ENCODE measurements around the gene SLC26A4.

SLC26A4 gene

GRCh38 chr7:107726356-107727130 is 65.9 kb downstream of the SLC26A4 start:
- Histone ChIP-seq H3K4me1 (ENCODE audit: insufficient read depth, low read length) (no peaks in the 10 kb centered on the region), H3K27ac (ENCODE audit: low read length) (no peak overlapping the region), H3K4me3 (ENCODE audit: low read length) (no peak overlapping the region), H3K9ac (ENCODE audit: low read depth, low read length) (no peak overlapping the region), H3K9me3 (ENCODE audit: insufficient read depth, low read depth, low read length) (no peaks in the 10 kb centered on the region), H3K36me3 (ENCODE audit: insufficient read depth, low read depth, low read length) (no peaks in the 10 kb centered on the region), H3K27me3 (ENCODE audit: insufficient read depth, low read length) (peaks cover 7% of the 10 kb centered on the region; the same call in 1 of the 2 replicates)

DNA sequence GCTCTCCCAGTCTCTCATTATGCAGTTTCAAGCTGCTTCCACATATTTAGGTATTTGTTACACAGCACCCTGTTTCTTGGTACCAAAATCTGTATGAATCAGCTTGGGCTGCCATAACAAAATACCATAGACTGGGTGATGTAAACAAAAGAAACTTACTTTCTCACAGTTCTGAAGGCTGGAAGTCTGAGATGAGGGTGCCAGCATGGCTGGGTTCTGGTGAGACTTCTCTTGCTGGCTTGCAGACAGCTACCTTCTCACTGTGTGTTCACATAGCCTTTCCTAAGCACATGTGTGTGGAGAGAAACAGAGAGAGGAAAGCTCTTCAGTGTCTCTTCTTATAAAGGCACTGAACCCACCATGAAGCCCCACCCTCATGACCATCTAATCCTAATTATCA is 67.6 kb downstream of the SLC26A4 start:
- Histone ChIP-seq H3K4me1 (ENCODE audit: insufficient read depth, low read length) (no peaks in the 10 kb centered on the region), H3K27me3 (ENCODE audit: insufficient read depth, low read length) (peaks cover 7% of the 10 kb centered on the region; the same call in 1 of the 2 replicates), H3K9me3 (ENCODE audit: insufficient read depth, low read depth, low read length) (0 out of 2 replicates have a peak, but pooled peaks cover under 1% of the 10 kb centered on the region), H3K27ac (ENCODE audit: low read length) (no peak overlapping the region), H3K36me3 (ENCODE audit: insufficient read depth, low read depth, low read length) (no peaks in the 10 kb centered on the region), H3K9ac (ENCODE audit: low read depth, low read length) (no peak overlapping the region), H3K4me3 (ENCODE audit: low read length) (no peak overlapping the region)

GRCh38 chr7:107742678-107743566 is 82.3 kb downstream of the SLC26A4 start:
- H3K9me3 ChIP-seq (ENCODE audit: insufficient read depth, low read depth, low read length) = no peaks in the 10 kb centered on the region
- peak overlapping the region; percentile 96 for H3K4me3 ChIP-seq (ENCODE audit: low read length)
- peaks cover 17% of the 10 kb centered on the region for H3K4me1 ChIP-seq (ENCODE audit: insufficient read depth, low read length)
- H3K9ac ChIP-seq (ENCODE audit: low read depth, low read length) = peak overlapping the region; percentile 89; the same call in 1 of the 2 replicates
- H3K27me3 ChIP-seq (ENCODE audit: insufficient read depth, low read length) = 0 out of 2 replicates have a peak, but pooled peaks cover 6% of the 10 kb centered on the region
- H3K27ac ChIP-seq (ENCODE audit: low read length) = peak overlapping the region; percentile 65
- no peaks in the 10 kb centered on the region for H3K36me3 ChIP-seq (ENCODE audit: insufficient read depth, low read depth, low read length)

GRCh38 chr7:107743567-107744344 is 83.1 kb downstream of the SLC26A4 start, which contains the start of gene CBLL1:
TSS of gene CBLL1 (plus strand) at chr7:107744142. CDS start at chr7:107744164, 22 bp downstream.
- H3K4me1 ChIP-seq (ENCODE audit: insufficient read depth, low read length) = peaks cover 17% of the 10 kb centered on the region
- H3K27me3 ChIP-seq (ENCODE audit: insufficient read depth, low read length) = 0 out of 2 replicates have a peak, but pooled peaks cover 6% of the 10 kb centered on the region
- peaks cover 2% of the 10 kb centered on the region; the same call in 1 of the 2 replicates for H3K36me3 ChIP-seq (ENCODE audit: insufficient read depth, low read depth, low read length)
- H3K9me3 ChIP-seq (ENCODE audit: insufficient read depth, low read depth, low read length) = no peaks in the 10 kb centered on the region
- peak within 1 kb of the TSS; percentile 89 for H3K9ac ChIP-seq (ENCODE audit: low read depth, low read length)
- H3K27ac ChIP-seq (ENCODE audit: low read length) = peak within 1 kb of the TSS; percentile 87
- H3K4me3 ChIP-seq (ENCODE audit: low read length) = peak within 1 kb of the TSS; percentile 96

GRCh38 chr7:107744345-107744750 is 83.7 kb downstream of the SLC26A4 start:
- no peaks in the 10 kb centered on the region for H3K9me3 ChIP-seq (ENCODE audit: insufficient read depth, low read depth, low read length)
- H3K27ac ChIP-seq (ENCODE audit: low read length) = peak overlapping the region; percentile 10
- H3K36me3 ChIP-seq (ENCODE audit: insufficient read depth, low read depth, low read length) = peaks cover 7% of the 10 kb centered on the region
- H3K9ac ChIP-seq (ENCODE audit: low read depth, low read length) = peak overlapping the region; percentile 89
- H3K4me3 ChIP-seq (ENCODE audit: low read length) = peak overlapping the region; percentile 96
- peaks cover 17% of the 10 kb centered on the region for H3K4me1 ChIP-seq (ENCODE audit: insufficient read depth, low read length)
- 0 out of 2 replicates have a peak, but pooled peaks cover 6% of the 10 kb centered on the region for H3K27me3 ChIP-seq (ENCODE audit: insufficient read depth, low read length)

DNA sequence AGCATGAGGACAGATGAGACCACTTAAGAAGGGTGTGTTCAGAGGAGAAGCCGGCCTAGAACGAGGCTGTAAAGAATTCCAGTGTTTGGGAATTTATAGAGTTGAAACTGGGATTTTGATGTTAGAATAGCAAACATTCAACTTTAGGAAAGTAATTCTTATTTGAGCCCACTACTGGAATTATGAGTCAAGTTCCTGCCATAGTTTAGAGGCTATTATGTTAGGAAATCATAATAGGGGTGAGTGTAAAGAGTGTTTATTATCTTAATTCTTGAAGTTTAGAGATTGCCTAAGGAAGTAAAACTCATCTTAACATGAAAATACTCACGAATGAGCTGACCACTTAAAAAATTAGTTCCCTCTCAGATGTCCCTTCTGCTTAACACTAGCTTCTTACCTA is 85.4 kb downstream of the SLC26A4 start:
- peaks cover 17% of the 10 kb centered on the region for H3K4me1 ChIP-seq (ENCODE audit: insufficient read depth, low read length)
- H3K27me3 ChIP-seq (ENCODE audit: insufficient read depth, low read length) = no peaks in the 10 kb centered on the region
- no peaks in the 10 kb centered on the region for H3K9me3 ChIP-seq (ENCODE audit: insufficient read depth, low read depth, low read length)
- peaks cover 21% of the 10 kb centered on the region for H3K36me3 ChIP-seq (ENCODE audit: insufficient read depth, low read depth, low read length)
- peak overlapping the region; percentile 22; the same call in 1 of the 2 replicates for H3K9ac ChIP-seq (ENCODE audit: low read depth, low read length)
- H3K27ac ChIP-seq (ENCODE audit: low read length) = no peak overlapping the region
- H3K4me3 ChIP-seq (ENCODE audit: low read length) = peak overlapping the region; percentile 96; the same call in 1 of the 2 replicates

GRCh38 chr7:107751113-107751512 is 90.5 kb downstream of the SLC26A4 start:
- Histone ChIP-seq H3K27me3 (ENCODE audit: insufficient read depth, low read length) (no peaks in the 10 kb centered on the region), H3K27ac (ENCODE audit: low read length) (no peak overlapping the region), H3K4me3 (ENCODE audit: low read length) (no peak overlapping the region), H3K9ac (ENCODE audit: low read depth, low read length) (no peak overlapping the region), H3K9me3 (ENCODE audit: insufficient read depth, low read depth, low read length) (no peaks in the 10 kb centered on the region), H3K36me3 (ENCODE audit: insufficient read depth, low read depth, low read length) (peaks cover 69% of the 10 kb centered on the region), H3K4me1 (ENCODE audit: insufficient read depth, low read length) (peaks cover 1% of the 10 kb centered on the region; the same call in 1 of the 2 replicates)

DNA sequence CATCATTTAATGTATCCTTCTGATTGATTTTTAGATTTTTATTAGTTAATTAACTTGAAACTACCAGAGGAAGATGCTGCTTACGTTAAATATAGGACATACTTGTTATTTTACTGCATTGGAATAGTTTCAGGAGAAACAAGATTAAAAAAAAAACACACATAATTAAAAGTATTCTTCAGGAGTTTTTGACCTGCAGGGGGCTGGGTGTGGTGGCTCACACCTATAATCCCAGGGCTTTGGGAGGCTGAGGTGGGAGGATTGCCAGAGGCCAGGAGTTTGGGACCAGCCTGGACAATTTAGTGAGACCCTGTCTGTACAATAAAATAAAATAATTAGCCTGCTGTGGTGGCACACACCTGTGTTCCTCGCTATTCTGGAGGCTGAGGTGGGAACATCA is 94.0 kb downstream of the SLC26A4 start:
- H3K4me1 ChIP-seq (ENCODE audit: insufficient read depth, low read length) = no peaks in the 10 kb centered on the region
- H3K9me3 ChIP-seq (ENCODE audit: insufficient read depth, low read depth, low read length) = no peaks in the 10 kb centered on the region
- no peaks in the 10 kb centered on the region for H3K27me3 ChIP-seq (ENCODE audit: insufficient read depth, low read length)
- H3K27ac ChIP-seq (ENCODE audit: low read length) = no peak overlapping the region
- H3K4me3 ChIP-seq (ENCODE audit: low read length) = no peak overlapping the region
- H3K36me3 ChIP-seq (ENCODE audit: insufficient read depth, low read depth, low read length) = peaks cover 94% of the 10 kb centered on the region
- no peak overlapping the region for H3K9ac ChIP-seq (ENCODE audit: low read depth, low read length)

- Histone ChIP-seq H3K9ac (ENCODE audit: low read depth, low read length) (no peak overlapping the region), H3K4me1 (ENCODE audit: insufficient read depth, low read length) (no peaks in the 10 kb centered on the region), H3K36me3 (ENCODE audit: insufficient read depth, low read depth, low read length) (peaks cover 73% of the 10 kb centered on the region)
Measured at GRCh38 chr7:107758667-107759066, 98.0 kb downstream of the SLC26A4 start.

GRCh38 chr7:107767391-107767790 is 106.8 kb downstream of the SLC26A4 start:
- H3K9ac ChIP-seq (ENCODE audit: low read depth, low read length) = no peak overlapping the region
- H3K27me3 ChIP-seq (ENCODE audit: insufficient read depth, low read length) = no peaks in the 10 kb centered on the region
- H3K36me3 ChIP-seq (ENCODE audit: insufficient read depth, low read depth, low read length) = no peaks in the 10 kb centered on the region
- H3K9me3 ChIP-seq (ENCODE audit: insufficient read depth, low read depth, low read length) = no peaks in the 10 kb centered on the region
- H3K27ac ChIP-seq (ENCODE audit: low read length) = no peak overlapping the region
- H3K4me3 ChIP-seq (ENCODE audit: low read length) = no peak overlapping the region
- H3K4me1 ChIP-seq (ENCODE audit: insufficient read depth, low read length) = no peaks in the 10 kb centered on the region

More at GRCh38 chr7:107758667-107759066, 98.0 kb downstream of the SLC26A4 start:
- Histone ChIP-seq H3K9me3 (ENCODE audit: insufficient read depth, low read depth, low read length) (no peaks in the 10 kb centered on the region), H3K4me3 (ENCODE audit: low read length) (no peak overlapping the region), H3K27ac (ENCODE audit: low read length) (no peak overlapping the region), H3K27me3 (ENCODE audit: insufficient read depth, low read length) (no peaks in the 10 kb centered on the region)
